HG03139 (cell line): Measurements from ENCODE around the gene CTNNBIP1.

Source experiments
- ATAC-seq: cut with Tn5 transposase; IDR thresholded peaks from one replicate; pipeline ENCODE4 v1.9.1; 2021; ENCODE audit not compliant: unreplicated experiment

Gene CTNNBIP1

GRCh38 chr1:9881838-9882249 is 28.2 kb downstream of the CTNNBIP1 start:
- no peak for ATAC-seq

DNA sequence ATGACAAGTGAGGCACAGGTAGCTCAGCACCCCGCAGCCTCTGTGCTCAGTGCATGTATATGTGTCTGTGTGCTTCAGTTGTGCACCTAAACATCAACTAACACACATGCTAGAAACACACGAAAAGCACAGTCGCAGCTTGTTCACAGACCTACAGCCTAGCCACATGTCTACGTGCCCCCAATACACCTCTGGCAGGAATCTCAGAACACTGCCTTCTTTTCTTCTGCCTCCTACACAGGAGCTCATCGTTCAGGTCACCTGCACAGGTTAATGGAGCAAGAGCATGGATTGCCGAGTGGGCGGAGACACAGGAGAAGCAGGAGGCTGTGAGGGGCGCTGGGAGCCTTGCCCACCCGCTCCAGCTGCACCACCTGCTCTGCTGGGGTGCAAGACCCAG is 31.7 kb downstream of the CTNNBIP1 start:
- no peak for ATAC-seq

DNA sequence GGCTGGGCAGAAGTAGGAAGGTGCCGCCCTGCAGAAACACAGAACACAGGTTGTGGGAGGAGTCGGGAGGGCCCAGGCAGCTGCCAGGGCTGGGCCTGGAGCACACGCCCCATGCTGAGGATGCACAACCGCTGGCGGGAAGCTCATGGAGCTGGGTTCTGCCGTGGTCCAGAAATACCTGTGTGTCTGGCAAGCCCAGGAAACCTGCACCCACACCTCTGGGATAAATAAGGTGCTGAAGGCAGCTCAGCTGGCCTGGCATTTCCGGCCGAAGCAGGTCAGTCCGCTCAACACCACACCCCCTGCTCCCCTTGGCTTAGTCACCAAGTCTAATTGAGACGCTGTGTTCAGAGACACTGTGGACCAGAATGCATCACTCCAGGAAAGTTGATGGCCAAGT is 32.1 kb downstream of the CTNNBIP1 start:
- ATAC-seq: no peak

GRCh38 chr1:9875636-9876000 is 34.5 kb downstream of the CTNNBIP1 start:
- no peak for ATAC-seq

GRCh38 chr1:9874959-9875635 is 35.0 kb downstream of the CTNNBIP1 start:
- no peak for ATAC-seq

DNA sequence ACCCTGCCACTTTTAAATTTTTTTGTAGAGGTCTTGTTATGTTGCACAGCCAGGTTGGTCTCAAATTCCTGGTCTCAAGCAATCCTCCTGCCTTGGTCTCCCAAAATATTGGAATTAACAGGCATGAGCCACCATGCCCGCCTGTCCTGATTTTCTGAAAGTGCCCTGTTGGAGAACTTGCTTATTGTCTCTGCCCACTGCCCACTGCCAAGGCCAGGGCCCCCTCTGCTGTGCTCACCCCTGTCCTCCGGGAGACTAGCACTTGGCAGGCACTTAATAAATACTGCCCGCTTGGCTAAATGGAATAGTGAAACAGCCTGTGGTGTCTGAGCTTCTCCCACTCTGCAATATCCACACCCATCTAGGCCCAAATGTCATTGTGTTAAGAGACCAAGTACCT is 35.7 kb downstream of the CTNNBIP1 start:
- ATAC-seq: no peak

DNA sequence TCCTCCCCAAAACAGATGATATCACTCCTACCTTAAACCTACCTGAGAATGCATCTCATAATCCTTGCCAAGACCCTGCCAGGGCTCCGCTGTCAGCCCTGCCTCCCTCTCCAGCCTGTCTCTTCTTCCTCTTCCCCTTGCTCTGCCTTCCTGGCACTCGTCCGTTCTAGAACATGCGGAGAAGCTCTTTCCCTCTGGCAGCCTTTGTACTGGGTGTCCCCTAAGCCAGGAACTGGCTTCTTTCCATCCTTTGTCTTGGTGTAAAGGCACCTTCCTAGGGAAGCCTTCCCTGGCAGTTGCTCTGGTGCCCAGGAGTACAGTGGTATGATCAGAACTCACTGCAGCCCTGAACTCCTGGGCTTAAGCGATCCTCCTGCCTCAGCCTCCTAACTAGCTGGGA is 36.1 kb downstream of the CTNNBIP1 start:
- ATAC-seq: no peak

DNA sequence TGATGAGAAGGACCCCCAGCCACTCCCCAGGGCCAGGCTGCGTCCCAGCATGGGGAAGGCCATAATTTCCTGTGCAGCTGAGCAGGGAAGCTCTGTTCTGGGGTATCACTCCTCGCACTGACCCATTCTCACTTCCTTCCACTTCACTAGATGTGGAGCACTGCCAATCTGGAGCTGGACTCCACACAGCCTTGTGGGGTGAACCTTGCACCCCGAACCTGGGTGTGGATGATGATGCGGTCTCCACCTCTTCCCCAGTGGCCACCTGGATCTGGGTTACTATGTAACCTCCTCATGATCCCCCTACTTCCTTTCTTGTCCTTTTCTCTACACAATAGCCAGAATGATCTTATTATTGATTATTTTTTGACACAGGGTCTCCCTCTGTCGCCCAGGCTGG is 36.7 kb downstream of the CTNNBIP1 start:
- no peak for ATAC-seq

- ATAC-seq: no peak
Measured at GRCh38 chr1:9872430-9873165, 37.5 kb downstream of the CTNNBIP1 start.

GRCh38 chr1:9871707-9872425 is 38.2 kb downstream of the CTNNBIP1 start:
- no peak for ATAC-seq

GRCh38 chr1:9871021-9871420 is 39.0 kb downstream of the CTNNBIP1 start:
- ATAC-seq: no peak

DNA sequence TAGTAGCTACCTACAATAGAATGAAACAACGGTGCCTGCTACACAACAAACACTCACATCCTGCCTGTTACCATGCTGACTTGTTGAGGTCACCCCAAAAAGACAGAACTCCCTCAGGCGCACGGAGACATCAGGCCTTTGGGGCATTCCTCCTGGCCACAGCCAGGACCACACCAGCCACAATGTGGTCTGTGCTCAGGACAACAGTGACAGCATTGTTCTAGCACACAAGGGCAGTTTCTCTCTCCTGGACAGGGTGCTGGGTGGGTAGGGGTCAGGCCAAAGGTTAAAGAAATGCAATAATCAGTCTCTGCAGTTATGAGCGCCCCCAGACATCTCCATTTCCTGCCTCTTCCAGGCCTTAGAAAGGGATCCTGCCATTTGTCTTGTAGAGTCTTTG is 39.5 kb downstream of the CTNNBIP1 start:
- no peak for ATAC-seq

- no peak for ATAC-seq
Measured at GRCh38 chr1:9869831-9870251, 40.2 kb downstream of the CTNNBIP1 start.

- ATAC-seq: no peak
Measured at GRCh38 chr1:9868244-9868590, 41.9 kb downstream of the CTNNBIP1 start.

GRCh38 chr1:9867408-9868243 is 42.4 kb downstream of the CTNNBIP1 start:
- ATAC-seq: no peak

DNA sequence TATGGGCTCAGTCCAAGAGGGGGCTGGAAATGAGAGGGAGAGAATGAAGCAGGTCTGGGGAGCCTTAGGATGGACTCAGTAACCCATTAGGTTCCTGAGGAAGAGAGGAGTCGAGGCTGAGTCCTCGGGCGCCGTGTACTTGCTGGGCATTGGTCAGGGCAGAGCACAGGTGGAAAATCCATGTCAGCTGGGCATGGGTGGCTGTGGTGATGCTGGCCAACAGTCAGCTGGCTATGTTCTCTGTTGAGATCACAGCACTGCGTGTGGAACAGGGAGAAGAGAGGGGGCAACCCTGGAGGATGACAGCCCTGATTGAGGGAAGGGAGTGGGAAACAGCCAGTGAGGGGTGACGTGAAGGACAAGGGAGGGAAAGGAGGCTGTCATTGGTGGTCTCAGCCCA is 43.2 kb downstream of the CTNNBIP1 start:
- no peak for ATAC-seq

GRCh38 chr1:9865724-9866123 is 44.3 kb downstream of the CTNNBIP1 start:
- ATAC-seq: no peak

DNA sequence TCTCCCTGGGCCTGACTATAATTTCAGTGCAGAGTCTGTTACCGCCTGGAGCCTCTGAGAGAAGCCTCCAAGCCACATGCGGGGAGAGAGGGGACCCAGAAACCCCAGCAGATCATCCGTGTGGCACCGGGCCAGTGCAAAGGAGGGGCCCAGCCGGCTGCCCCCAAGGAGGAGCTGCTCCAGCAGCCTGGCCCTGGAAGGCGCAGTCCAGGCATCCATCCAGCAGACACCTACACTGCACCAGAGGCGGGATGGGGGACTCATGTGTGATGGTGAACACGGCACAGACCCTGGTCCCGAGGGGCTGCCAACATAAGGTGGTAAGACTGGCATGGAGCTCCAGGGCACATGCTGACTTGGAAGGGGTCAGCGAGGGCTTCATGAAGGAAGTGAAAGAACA is 46.7 kb downstream of the CTNNBIP1 start:
- ATAC-seq: no peak

- no peak for ATAC-seq
Measured at GRCh38 chr1:9861360-9861759, 48.7 kb downstream of the CTNNBIP1 start.

DNA sequence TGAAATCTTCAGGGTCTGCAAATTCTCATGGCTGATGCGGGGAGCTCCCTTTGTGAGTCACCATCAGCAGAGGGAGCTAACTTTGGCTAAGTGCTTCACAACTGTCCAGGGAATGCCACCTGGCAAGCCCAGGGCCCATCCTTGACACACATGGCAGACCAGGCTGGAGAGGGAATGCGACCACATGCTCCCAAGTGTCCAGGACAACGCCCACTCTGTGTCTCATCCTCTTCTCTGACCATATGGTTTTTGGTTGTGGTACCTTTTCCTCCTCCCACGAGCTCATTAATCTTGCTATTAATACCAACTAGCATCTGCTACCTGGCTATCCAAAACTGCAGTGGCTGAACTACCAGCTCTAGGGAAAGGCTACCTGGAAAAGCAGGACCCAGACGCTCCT is 49.2 kb downstream of the CTNNBIP1 start:
- ATAC-seq: no peak

DNA sequence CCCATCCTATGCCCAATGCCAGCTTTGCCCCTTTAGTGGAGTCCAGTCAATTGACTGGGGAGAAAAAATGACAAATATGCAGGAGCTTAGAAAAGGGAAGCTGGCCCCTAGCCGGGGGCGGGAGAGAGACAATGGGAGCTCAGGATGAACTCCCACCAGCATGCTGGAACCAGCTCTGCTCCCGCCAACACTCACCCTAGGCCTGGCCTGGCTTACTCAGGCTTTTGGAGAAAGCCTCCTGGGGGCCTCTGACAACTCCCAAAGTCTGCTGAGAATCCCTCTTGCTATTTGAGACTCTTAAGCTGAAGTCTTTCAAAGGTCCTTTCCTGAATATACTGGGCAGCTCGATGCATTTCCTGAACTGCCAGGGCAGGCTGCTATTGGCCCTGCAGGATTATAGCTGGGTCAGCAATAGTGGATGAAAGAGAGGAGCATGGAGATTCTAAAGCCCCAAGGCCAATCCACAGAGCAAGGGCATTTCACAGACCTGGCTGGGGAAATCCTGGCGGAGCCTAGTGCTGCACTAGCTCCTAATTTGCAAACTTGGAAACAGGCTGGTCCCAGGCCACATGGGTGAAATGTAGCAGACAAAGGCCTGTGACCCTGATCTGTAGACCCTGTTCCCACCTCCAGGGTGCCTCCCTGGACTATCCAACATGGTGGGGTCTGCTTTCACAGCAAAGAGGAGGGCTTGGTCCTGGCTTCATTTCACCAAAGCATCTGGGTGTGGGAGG is 50.6 kb downstream of the CTNNBIP1 start:
- ATAC-seq: no peak
